ENCODE measurements around the gene SLC12A8. TPM values are rescaled to one million over a fixed set of nuclear protein-coding genes. Genes with fewer than 3 reads are reported as not detected.

Gene SLC12A8
- total and polyA plus RNA-seq, 10 donors, result 0.32 to 2.8 (median 1.3) TPM

- Histone ChIP-seq H3K27me3 (replicated peaks in 1 of 7) (no peaks in the 10 kb centered on the region), H3K36me3 (no peaks in the 10 kb centered on the region), H3K9me3 (no peaks in the 10 kb centered on the region), H3K4me3 (no peak overlapping the region), H3K4me1 (peaks cover 0 to 25% (median 9%) of the 10 kb centered on the region in 6 donors), H3K27ac (no peak overlapping the region)
- intact Hi-C loops (cut with DNase I; ENCODE audit: low total_unique reads), result no loop called here
- TF ChIP-seq POLR2AphosphoS5 (IDR thresholded peaks at IDR 0.05) (no peak), POLR2A (IDR thresholded peaks at IDR 0.05) (no peak), CTCF (IDR thresholded peaks at IDR 0.05 in 8 of 11, conservative IDR thresholded peaks at IDR 0.05 in 3 of 11) (no peak)
- no peak for DNase-seq
- 93 to 98% (median 96%) methylated on average over 7 of the region's 7 CpGs for WGBS, 5 donors
These were observed 139.1 kb downstream of the SLC12A8 start for GRCh38 chr3:125073390-125073905.

- Histone ChIP-seq H3K36me3 (no peaks in the 10 kb centered on the region), H3K27me3 (replicated peaks in 1 of 7) (no peaks in the 10 kb centered on the region), H3K4me3 (no peak overlapping the region), H3K4me1 (peaks cover 0 to 20% (median 7%) of the 10 kb centered on the region in 6 donors), H3K9me3 (no peaks in the 10 kb centered on the region), H3K27ac (no peak overlapping the region)
- intact Hi-C loops (cut with DNase I; ENCODE audit: low total_unique reads), result no loop called here
- WGBS, 5 donors, result 84 to 96% (median 93%) methylated on average over 4 of the region's 4 CpGs
- no peak for TF ChIP-seq POLR2A (IDR thresholded peaks at IDR 0.05)
- no peak for TF ChIP-seq CTCF (IDR thresholded peaks at IDR 0.05 in 8 of 11, conservative IDR thresholded peaks at IDR 0.05 in 3 of 11)
- no peak for TF ChIP-seq POLR2AphosphoS5 (IDR thresholded peaks at IDR 0.05)
- no peak for DNase-seq
These were observed 139.7 kb downstream of the SLC12A8 start for GRCh38 chr3:125072749-125073389.

GRCh38 chr3:125072301-125072700 lies 140.2 kb downstream of the SLC12A8 start:
- intact Hi-C loops (cut with DNase I; ENCODE audit: low total_unique reads), result no loop called here
- Histone ChIP-seq H3K27ac (no peak overlapping the region), H3K27me3 (replicated peaks in 1 of 7) (no peaks in the 10 kb centered on the region), H3K36me3 (no peaks in the 10 kb centered on the region), H3K9me3 (no peaks in the 10 kb centered on the region), H3K4me3 (no peak overlapping the region), H3K4me1 (peaks cover 0 to 16% (median 7%) of the 10 kb centered on the region in 6 donors)
- no peak for DNase-seq
- TF ChIP-seq POLR2AphosphoS5 (IDR thresholded peaks at IDR 0.05) (no peak), POLR2A (IDR thresholded peaks at IDR 0.05) (no peak), CTCF (IDR thresholded peaks at IDR 0.05 in 8 of 11, conservative IDR thresholded peaks at IDR 0.05 in 3 of 11) (no peak)

GRCh38 chr3:125069968-125070745 lies 142.4 kb downstream of the SLC12A8 start:
- H3K4me3 ChIP-seq, result no peak overlapping the region
- TF ChIP-seq POLR2AphosphoS5 (IDR thresholded peaks at IDR 0.05) (no peak), CTCF (IDR thresholded peaks at IDR 0.05 in 8 of 11, conservative IDR thresholded peaks at IDR 0.05 in 3 of 11) (no peak), POLR2A (IDR thresholded peaks at IDR 0.05) (no peak)
- no peaks in the 10 kb centered on the region for H3K9me3 ChIP-seq
- WGBS, 5 donors, result 96 to 100% (median 98%) methylated on average over 7 of the region's 7 CpGs
- intact Hi-C loops (cut with DNase I; ENCODE audit: low total_unique reads), result no loop called here
- peaks cover 0 to 16% (median 7%) of the 10 kb centered on the region in 6 donors for H3K4me1 ChIP-seq
- H3K27ac ChIP-seq, result peak overlapping the region in 1 of 8 donors; percentile 69
- H3K36me3 ChIP-seq, result no peaks in the 10 kb centered on the region
- DNase-seq, result no peak
- H3K27me3 ChIP-seq (replicated peaks in 1 of 7), result no peaks in the 10 kb centered on the region
